Measurements from ENCODE around the gene OSGIN1.
"Not testable (repeated sequence)": the region's sequence is repeated elsewhere in the genome, so short reads cannot be mapped to it uniquely, and the experiment has no call there.

Gene OSGIN1

GRCh38 chr16:83940630-83941378 is 12.2 kb upstream of the OSGIN1 start:
- no peak for DNase-seq (ENCODE audit: low spot score)

DNA sequence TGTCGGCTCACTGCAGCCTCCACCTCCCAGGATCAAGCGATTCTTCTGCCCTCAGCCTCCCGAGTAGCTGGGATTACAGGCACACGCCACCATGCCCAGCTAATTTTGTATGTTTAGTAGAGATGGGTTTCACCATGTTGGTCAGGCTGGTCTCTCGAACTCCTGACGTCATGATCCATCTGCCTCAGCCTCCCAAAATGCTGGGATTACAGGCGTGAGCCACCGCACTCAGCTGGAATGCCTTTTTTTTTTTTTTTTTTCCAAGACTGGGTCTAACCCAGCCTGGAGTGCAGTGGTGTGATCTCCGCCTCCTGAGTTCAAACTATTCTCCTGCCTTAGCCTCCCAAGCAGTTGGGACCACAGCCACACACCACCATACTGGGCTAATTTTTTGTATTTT is 11.5 kb upstream of the OSGIN1 start:
- DNase-seq (ENCODE audit: low spot score): not testable (repeated sequence)

DNA sequence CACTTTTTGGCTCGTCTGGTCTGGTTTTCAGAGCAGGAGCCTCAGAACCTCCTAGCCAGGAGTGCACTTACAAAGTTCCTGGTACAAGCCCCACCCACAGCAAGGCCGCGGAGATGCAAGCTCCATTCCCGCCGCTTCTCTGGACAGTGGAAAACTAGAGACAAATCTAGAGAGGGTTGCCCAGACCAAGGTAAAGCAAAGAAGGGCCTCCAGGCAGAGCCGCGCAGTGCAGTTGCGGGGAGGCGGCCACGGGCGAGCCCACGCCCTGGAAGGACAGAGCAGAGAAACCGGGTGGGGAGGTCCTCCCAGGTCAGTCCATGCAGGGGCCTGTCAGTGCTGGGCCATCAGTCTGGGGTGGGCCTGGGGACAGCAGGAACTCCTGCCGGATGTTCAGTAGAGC is 11.0 kb upstream of the OSGIN1 start:
- DNase-seq (ENCODE audit: low spot score): no peak

DNA sequence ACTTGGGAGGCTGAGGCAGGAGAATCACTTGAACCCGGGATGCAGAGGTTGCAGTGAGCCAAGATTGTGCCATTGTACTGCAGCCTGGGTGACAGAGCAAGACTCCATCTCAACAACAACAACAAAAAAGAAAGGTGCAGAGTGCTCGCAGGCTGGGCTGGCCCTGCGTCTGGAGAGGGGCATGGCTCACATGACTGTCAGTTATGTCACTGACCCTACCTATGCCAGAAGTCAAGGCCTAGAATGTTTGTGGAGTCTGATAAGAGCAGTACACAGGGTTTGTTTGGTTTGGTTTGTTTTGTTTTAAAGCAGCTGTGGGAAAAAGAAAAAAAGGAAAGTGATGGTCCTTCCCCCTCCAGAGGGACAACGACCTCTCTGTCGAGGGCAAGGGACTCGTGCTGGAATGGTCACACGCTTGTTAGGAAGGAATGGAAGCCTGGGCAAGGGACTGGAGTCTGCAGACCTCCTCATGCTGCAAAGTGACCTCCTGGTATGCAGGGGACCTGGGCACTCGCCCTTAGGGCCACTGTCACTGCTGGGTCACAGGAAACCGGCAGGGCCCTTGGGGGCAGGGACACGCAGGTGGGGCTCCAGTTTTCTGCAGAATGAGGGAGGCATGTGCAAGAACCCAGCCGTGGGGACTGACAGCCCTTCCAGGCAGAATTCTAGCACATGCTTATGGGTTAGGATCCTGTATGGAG is 10.1 kb upstream of the OSGIN1 start:
- DNase-seq (ENCODE audit: low spot score): peak; percentile 3

DNA sequence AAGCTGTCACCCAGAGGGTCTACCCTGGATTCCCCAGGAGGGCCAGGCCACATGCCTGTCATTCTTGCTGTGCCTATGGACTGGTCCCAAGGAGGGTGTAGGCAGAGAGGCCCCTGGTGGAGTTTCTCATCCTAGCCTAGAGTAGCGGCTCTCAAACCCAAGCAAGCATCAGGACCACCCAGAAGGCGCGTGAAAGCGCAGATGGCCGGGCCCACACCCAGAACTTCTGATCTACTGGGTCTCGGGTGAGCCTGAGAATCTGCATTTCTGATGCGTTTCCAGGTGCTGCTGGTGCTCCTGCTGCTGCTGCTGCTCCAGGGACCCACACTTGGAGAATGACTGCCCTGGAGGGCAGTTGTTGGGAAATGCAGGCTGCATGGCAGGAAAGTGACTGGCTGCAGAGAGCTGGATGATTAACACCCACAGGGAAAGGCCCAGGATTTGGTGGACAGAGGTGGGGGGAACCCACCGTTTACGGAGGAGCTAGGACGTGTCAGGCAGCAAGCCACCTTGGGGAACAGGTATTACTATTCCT is 9.5 kb upstream of the OSGIN1 start:
- DNase-seq (ENCODE audit: low spot score): no peak

- no peak for DNase-seq (ENCODE audit: low spot score)
Observed at GRCh38 chr16:83945587-83945986, 7.5 kb upstream of the OSGIN1 start.

- no peak for DNase-seq (ENCODE audit: low spot score)
Observed at GRCh38 chr16:83946154-83946780, 6.8 kb upstream of the OSGIN1 start.

- DNase-seq (ENCODE audit: low spot score): no peak
Observed at GRCh38 chr16:83946781-83947566, 6.1 kb upstream of the OSGIN1 start.

DNA sequence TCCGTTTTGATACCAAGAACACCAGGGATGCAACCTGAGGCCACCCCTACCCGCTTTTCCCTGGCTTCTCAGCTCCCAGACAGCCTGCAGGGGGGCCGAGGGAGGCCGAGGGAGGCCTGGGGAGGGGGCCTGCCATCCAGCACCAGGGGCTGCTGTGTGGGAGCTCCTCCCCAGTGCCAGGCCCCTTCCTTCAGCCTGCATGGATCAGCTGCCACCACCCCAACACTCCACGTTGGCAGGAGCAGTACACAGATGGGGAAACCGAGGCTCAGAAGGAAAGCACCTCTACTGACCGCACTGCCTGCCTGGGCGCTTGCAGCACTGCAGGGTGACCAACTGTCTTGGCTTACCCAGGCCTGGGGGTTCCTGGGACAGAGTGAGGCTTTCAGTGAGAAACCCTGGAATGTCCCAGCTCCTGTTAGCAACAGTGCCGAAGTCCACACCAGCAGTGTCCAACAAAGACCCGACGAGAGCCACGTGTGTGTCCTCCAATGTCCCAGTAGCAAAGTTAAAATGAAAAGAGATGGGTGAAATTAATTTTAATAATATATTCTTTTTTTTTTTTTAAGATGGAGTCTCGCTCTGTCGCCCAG is 5.3 kb upstream of the OSGIN1 start:
- no peak for DNase-seq (ENCODE audit: low spot score)

GRCh38 chr16:83948914-83949723 is 3.9 kb upstream of the OSGIN1 start:
- DNase-seq (ENCODE audit: low spot score): no peak

DNA sequence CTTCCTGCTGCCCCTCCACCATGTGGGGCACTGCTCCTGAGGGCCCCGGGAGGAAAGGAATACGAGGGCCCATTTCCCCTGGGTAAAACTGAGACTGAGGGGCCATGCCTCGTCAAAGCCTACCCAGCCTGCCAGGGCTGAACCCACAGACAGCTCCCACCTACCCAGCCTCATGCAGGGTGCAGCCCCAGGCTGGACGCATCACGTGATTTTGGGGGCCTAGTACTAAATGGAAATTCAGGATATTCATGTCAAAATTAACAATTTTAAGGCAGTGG is 3.4 kb upstream of the OSGIN1 start:
- no peak for DNase-seq (ENCODE audit: low spot score)

DNA sequence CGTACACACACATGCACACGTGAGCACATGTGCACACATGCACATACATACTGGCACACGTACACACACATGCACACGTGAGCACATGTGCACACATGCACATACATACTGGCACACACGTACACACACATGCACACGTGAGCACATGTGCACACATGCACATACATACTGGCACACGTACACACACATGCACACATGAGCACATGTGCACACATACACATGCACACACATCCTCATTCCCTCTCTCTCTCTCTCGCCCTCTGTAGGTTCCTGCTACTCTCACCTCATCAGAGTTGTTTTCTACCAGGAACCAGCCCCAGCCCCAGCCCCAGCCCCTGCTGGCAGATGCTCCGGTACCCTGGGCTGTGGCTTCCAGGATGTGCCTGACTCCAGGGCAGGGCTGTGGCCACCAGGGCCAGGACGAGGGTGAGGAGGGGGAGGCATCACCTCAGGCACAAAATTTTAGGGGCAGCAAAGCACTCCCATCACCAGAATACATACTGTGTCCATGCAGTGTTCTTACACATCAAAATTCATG is 2.1 kb upstream of the OSGIN1 start:
- not testable (repeated sequence) for DNase-seq (ENCODE audit: low spot score)

DNA sequence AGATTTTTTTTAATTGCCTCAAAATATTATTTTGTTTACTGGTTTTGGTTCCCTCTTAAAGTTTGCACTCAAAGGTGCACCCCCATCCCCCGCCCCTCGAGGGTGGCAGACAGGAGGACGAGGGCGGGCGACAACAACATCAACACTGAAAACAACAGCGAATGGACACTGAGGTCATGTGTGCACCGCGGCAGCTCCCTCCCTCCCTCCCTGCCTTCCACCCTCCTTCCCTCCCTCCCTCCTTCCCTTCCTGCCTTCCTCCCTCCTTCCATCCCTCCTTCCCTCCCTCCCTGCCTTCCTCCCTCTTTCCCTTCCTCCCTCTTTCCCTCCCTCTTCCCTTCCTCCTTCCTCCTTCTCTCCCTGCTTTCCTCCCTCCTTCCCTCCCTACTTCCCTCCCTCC is 1.5 kb upstream of the OSGIN1 start:
- peak; percentile 25 for DNase-seq (ENCODE audit: low spot score)

DNA sequence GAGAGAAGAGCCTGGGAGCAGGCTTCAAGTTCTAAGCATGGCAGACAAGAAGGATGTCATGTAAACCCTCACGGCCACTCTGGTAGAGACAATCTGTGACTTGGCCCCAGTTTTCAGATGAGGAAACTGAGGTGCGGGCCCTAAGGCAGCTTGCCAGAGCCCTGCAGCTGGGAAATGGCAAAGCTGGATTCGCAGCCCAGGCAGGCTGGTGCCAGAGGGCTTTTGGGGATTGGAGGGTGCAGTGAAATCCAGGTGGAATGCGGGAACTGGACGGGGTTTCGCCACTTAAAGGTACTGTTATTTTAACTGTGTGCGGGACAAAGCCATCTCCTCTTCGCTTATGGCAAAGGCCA is 477 bp upstream of the OSGIN1 start:
- DNase-seq (ENCODE audit: low spot score): no peak

GRCh38 chr16:83953796-83954576 is 946 bp downstream of the OSGIN1 start:
- peak; percentile 49 for DNase-seq (ENCODE audit: low spot score)

- DNase-seq (ENCODE audit: low spot score): peak; percentile 18
Observed at GRCh38 chr16:83954577-83955016, 1.6 kb downstream of the OSGIN1 start.

DNA sequence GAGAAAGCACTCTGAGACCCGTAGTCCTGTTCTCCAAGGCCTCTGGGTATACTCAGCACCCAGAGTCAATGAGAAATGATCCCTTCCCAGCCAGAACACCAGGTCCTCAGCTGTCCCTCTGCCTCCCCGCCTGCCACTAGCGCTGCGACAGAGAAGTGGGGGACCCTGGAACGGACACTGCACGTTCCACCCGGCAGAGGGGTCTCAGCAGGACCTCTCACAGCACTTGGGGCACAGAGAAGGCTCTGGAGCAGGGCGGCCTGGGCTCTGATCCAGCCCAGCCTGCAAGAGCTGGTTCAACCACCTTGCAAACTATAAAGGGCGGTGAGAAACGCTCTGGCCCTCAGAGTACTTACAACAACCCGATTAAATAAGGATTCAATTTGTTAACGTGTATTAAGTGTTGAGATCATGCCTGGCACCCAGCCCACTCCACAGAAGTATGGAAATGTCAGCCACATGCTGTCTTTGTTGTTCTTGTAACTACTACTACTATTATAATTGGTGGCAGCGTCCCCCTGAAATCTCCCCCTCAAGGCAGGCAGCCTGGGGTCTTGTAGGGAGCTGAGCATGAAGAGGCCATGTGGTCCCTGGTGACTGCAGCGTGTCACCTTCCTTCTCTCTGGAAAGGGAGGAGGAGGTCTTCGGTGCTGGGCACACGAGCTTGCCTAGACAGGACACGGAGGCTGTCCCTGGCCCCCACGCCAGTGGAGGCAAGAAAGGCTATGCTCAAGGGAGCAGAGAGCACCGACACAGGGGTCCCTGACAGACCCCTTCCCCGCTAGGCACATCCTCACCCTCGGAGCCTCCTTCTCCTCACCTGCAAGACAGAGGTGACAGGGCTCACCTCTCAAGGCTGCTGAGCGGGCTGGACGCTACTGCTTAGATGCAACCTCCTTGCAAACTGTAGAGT is 2.4 kb downstream of the OSGIN1 start:
- DNase-seq (ENCODE audit: low spot score): peak; percentile 7

DNA sequence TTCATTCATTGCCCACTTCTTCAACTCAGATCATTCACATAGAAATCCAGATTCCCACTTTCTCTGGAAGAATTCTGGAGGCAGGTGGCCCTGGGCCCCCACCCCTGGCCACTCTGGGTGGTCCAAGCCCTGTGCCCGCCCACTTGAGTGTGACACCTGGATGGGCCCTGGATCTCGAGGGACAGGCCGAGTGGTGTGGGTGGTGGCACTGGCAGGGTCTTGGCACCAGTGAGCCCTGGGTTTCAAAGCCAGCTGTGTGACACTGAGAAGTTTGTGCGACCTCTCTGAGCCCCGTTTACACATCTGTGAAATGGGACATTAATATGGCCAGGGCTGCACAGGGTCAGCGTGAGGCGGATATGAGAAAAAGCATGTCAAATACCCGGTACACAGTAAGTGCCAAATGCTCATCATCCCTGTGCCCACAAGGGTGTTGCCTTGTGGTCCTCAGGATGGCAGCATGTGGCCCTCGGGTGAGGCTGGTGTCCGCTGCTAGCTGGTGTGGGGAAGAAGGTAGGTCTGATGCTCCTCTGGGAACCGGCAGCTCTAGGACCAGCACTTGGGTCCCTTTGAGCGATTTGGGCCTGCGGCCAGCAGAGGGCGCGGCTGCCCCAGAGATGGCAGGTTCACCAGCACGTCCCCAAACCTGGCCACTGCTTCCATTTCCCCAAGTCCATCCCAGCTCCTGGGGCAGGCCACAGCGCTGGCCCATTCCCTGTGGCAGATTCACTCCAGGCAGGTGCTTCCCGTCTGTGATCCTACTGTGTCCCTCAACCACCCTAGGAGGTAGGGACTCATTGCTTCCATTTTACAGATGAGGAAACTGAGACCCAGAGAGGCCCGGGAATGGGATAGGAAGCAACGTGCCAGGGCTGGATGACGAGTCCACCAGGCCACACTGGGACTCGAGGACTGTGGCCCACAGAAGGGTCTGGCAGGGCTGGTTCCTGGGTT is 3.6 kb downstream of the OSGIN1 start:
- DNase-seq (ENCODE audit: low spot score): peak; percentile 50
